ENCODE measurements around the gene CCDC191.

DNA sequence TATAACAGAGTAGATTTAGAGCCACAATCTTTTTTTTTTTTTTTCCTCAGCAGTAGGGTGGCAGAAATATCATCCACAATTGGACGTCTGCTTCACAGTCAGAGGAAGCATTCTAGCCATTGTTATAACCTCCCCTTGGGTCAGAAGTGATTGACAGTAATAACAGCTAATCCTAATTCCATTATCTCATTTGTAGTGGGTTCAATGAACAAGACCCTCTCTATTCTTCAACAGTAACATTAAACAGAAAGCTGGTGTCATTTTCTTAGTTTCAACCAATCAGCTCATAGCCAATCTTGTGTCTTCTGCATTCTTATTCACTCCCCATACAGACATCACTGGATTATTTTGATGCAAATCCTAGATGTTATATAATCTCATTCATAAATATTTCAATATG, 44.8 kb upstream of the CCDC191 start:
- TF ChIP-seq, protein P1, sequence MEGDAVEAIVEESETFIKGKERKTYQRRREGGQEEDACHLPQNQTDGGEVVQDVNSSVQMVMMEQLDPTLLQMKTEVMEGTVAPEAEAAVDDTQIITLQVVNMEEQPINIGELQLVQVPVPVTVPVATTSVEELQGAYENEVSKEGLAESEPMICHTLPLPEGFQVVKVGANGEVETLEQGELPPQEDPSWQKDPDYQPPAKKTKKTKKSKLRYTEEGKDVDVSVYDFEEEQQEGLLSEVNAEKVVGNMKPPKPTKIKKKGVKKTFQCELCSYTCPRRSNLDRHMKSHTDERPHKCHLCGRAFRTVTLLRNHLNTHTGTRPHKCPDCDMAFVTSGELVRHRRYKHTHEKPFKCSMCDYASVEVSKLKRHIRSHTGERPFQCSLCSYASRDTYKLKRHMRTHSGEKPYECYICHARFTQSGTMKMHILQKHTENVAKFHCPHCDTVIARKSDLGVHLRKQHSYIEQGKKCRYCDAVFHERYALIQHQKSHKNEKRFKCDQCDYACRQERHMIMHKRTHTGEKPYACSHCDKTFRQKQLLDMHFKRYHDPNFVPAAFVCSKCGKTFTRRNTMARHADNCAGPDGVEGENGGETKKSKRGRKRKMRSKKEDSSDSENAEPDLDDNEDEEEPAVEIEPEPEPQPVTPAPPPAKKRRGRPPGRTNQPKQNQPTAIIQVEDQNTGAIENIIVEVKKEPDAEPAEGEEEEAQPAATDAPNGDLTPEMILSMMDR (IDR thresholded peaks at IDR 0.05; ENCODE audit: insufficient read depth, low read length, poor library complexity, severe bottlenecking) = no peak
- TF ChIP-seq EZH2phosphoT487 (conservative IDR thresholded peaks at IDR 0.05; ENCODE audit: low read length) = no peak
